BE2C (cell line): ENCODE results near the gene SLC66A2.
"Not testable (repeated sequence)": the region's sequence is repeated elsewhere in the genome, so short reads cannot be mapped to it uniquely, and the experiment has no call there.

ENCODE experiments used
- DNase-seq: peaks from one replicate; pipeline ENCODE4 v3.0.0-alpha.2; 2020
- H3K27me3 ChIP-seq: fragments of 250-450 bp; sonication (Bioruptor Pico); 2 replicates; pipeline ENCODE4 v1.5.1; 2020; ENCODE audit warnings: mild to moderate bottlenecking
- H3K36me3 ChIP-seq: fragments of 250-450 bp; sonication (Bioruptor Pico); 2 replicates; pipeline ENCODE4 v1.5.1; 2020; ENCODE audit warnings: mild to moderate bottlenecking
- H3K4me1 ChIP-seq: fragments of 250-450 bp; sonication (Bioruptor Pico); 2 replicates; pipeline ENCODE4 v1.5.1; 2020
- H3K4me3 ChIP-seq: 2 replicates; pipeline ENCODE4 v1.5.1; 2011; ENCODE audit warnings: low read depth, low read length
- H3K9me3 ChIP-seq: fragments of 250-450 bp; sonication (Bioruptor Pico); 2 replicates; pipeline ENCODE4 v1.5.1; 2020
- TF ChIP-seq, protein P1 (sequence below): IDR thresholded peaks from 2 replicates; pipeline ENCODE4 v1.5.1; 2012; ENCODE audit warnings: mild to moderate bottlenecking, low read depth, low read length

SLC66A2 gene

DNA sequence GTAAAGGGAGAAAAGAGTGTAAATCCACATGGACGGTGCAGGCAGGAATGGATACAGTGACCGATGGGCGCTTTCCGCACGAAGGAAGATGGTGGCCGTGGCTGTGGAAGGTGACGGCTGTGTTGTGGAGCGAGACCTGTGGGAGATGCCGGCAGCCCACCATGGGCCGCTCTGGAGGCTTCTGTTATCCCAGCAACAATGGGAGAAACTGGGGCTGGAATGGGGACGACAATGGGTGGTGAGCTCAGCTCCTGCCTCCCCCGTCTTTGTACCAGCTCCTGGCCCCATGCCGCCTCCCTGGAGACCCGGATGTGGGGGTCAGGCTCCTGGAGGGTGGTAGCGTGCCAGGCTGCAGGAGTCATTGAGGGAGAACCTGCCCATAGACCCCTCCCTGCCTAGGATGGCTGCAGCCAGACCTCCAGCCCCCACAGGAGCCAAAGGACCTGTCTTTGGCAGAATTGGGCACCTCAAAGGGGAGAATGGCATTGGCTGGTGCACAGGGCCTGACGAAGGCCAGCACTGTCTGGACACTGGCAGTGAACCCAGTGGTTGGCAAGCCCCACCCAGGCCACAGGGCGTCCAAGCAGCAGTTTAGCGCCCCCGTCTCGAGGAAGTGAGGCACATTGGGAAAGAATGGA lies 72.6 kb downstream of the SLC66A2 start:
- TF ChIP-seq, protein P1, sequence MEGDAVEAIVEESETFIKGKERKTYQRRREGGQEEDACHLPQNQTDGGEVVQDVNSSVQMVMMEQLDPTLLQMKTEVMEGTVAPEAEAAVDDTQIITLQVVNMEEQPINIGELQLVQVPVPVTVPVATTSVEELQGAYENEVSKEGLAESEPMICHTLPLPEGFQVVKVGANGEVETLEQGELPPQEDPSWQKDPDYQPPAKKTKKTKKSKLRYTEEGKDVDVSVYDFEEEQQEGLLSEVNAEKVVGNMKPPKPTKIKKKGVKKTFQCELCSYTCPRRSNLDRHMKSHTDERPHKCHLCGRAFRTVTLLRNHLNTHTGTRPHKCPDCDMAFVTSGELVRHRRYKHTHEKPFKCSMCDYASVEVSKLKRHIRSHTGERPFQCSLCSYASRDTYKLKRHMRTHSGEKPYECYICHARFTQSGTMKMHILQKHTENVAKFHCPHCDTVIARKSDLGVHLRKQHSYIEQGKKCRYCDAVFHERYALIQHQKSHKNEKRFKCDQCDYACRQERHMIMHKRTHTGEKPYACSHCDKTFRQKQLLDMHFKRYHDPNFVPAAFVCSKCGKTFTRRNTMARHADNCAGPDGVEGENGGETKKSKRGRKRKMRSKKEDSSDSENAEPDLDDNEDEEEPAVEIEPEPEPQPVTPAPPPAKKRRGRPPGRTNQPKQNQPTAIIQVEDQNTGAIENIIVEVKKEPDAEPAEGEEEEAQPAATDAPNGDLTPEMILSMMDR, result no peak
- no peaks in the 10 kb centered on the region for H3K9me3 ChIP-seq
- no peaks in the 10 kb centered on the region for H3K4me1 ChIP-seq
- H3K36me3 ChIP-seq, result no peaks in the 10 kb centered on the region
- DNase-seq, result no peak
- H3K27me3 ChIP-seq, result no peaks in the 10 kb centered on the region
- no peak overlapping the region for H3K4me3 ChIP-seq

DNA sequence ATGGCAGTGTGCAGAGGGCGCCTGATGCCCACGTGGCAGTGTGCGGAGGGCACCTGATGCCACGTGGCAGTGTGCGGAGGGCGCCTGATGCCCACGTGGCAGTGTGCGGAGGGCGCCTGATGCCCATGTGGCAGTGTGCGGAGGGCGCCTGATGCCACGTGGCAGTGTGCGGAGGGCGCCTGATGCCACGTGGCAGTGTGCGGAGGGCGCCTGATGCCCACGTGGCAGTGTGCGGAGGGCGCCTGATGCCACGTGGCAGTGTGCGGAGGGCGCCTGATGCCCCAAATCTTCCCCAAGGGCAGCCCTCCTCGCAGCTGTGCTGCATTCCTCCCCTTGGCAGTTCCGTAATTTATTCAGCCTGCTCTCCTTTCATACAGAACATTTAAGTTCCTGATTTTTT lies 73.2 kb downstream of the SLC66A2 start:
- not testable (repeated sequence) for H3K4me3 ChIP-seq, H3K9me3 ChIP-seq, H3K36me3 ChIP-seq, H3K4me1 ChIP-seq, DNase-seq, H3K27me3 ChIP-seq

DNA sequence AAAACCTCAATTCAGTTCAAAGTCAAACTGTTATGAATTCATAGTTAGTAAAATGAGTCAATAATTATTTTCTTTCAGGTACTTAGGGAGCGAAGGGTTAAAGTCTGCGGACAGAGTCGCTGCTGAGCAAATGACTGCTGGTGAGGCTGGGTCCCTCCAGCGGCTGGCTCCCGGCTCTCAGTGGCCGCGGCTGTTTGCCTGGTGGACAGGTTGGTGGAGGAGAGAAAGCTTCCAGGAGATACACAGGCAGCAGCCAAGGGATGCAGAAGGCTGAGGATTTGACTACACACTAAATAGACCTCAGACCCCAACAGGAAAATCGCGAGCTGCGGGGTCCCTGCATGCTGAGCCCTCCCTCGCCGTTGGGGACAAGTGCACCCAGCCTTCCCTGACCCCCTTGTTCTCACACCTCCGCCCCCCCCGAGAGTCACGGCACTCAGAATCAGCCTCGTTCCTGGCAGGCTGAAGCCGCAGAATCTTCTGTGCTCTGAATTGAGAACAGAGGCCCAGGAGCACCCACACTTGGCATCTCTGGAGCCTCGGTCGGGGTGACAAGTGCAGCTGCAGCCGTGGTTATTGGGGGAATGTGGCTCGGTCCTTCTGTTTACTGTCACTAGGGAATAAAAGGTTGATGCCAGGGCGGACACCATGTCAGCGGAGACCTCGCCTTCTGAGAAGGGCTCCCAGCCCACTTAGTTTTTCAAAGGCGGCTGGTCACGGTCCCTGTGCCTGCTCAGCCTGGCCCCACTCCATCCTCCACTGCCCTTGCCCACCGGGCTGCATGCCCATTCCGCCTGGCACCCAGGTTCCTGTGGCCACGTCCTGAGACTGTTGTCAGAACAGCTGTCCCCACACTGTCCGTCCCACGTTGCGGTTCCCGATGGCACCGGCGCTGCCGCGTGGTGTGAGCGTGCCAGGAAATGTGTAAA lies 74.0 kb downstream of the SLC66A2 start:
- H3K36me3 ChIP-seq, result no peaks in the 10 kb centered on the region
- no peak overlapping the region for H3K4me3 ChIP-seq
- no peaks in the 10 kb centered on the region for H3K4me1 ChIP-seq
- no peaks in the 10 kb centered on the region for H3K27me3 ChIP-seq
- no peaks in the 10 kb centered on the region for H3K9me3 ChIP-seq
- DNase-seq, result no peak
- TF ChIP-seq, protein P1, result no peak

DNA sequence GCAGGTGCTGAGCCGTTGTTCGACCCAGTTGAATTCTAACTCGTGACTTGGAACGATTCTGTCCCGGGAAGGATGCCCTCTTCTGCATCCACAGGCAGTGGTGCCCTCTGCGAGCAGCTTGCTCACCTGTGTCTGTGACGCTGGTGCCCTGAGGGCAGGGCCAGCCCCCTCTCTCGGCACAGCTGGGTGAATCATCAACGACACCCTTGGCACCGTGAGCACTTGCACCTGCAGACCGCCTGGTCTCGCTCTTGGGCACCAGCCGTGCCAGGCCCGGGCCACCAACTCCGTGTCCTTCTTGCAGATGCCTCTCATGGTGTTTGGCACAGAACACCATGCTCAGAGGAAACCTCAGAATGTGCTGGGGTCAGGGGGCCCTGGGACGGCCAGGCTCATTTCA lies 75.0 kb downstream of the SLC66A2 start:
- H3K9me3 ChIP-seq, result no peaks in the 10 kb centered on the region
- TF ChIP-seq, protein P1, result no peak
- DNase-seq, result no peak
- no peaks in the 10 kb centered on the region for H3K27me3 ChIP-seq
- no peak overlapping the region for H3K4me3 ChIP-seq
- no peaks in the 10 kb centered on the region for H3K4me1 ChIP-seq
- no peaks in the 10 kb centered on the region for H3K36me3 ChIP-seq

DNA sequence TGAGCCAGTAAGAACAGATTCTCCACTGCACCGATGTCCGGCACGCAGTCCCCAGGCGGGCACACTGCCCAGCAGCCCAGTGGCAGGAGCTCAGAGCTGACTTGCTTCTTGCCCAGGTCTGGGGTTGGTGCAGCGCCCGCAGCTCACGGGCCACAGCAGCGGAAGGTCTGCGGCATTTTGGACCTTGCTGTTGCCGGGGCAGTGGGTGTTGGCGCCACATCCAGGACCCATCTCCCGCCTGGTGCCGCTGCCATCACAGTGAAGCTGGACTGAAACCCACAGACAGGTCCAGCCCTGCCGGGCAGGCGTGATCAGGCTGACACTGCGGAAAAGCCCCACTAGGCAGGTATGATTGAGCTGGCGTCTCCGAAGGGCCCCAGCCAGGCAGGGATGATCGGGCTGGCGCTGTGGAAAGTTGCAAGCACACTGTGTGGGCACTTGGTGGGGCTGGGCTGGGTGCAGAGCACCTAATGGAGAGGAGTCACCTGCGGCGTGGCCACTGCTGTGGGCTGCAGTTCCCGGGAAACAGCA lies 75.5 kb downstream of the SLC66A2 start:
- Histone ChIP-seq H3K4me1 (no peaks in the 10 kb centered on the region), H3K9me3 (no peaks in the 10 kb centered on the region), H3K4me3 (no peak overlapping the region), H3K27me3 (no peaks in the 10 kb centered on the region), H3K36me3 (no peaks in the 10 kb centered on the region)
- TF ChIP-seq, protein P1, result no peak
- no peak for DNase-seq

DNA sequence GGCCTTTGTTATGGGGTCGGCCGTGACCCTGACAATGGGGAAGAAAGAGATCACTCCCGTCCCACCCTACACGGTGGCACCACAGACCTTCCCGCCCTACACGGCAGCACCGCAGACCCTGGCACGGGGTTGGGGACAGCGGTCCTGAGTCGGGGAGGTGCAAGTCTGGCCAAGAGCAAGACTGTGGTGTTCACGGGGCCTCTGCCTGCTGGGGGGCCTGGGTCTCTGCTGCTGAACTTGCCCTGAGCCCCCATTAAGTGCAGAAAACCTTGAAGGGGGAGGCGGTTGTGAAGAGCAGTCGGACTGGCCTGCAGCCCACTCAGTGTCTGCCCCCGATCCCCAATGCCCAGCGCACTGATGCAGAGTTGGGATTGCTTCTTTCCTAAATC lies 75.9 kb downstream of the SLC66A2 start:
- H3K27me3 ChIP-seq, result no peaks in the 10 kb centered on the region

More for the DNA sequence above, 75.9 kb downstream of the SLC66A2 start:
- Histone ChIP-seq H3K9me3 (no peaks in the 10 kb centered on the region), H3K36me3 (no peaks in the 10 kb centered on the region), H3K4me1 (no peaks in the 10 kb centered on the region), H3K4me3 (no peak overlapping the region)
- no peak for DNase-seq
- TF ChIP-seq, protein P1, result no peak
